Lower lobe of right lung (tissue), 2 donors: ENCODE results near the gene TIMP1. TPM values are rescaled to one million over a fixed set of nuclear protein-coding genes. Genes with fewer than 3 reads are reported as not detected.
A peak's percentile ranks its signal among the peaks of the same experiment; 100 is the strongest.

Experiments used
- ATAC-seq, 2 donors: fragments of 200-7000 bp; cut with Tn5 transposase; one replicate each; pipeline ENCODE4 v1.9.1; 2020 to 2022; ENCODE audit warnings: mild to moderate bottlenecking in 2 of 2, moderate library complexity in 2 of 2
- DNase-seq: peaks from one replicate; pipeline ENCODE4 v3.0.0-alpha.2; 2020
- H3K27ac ChIP-seq: fragments of 200-600 bp; one replicate; pipeline ENCODE4 v1.8.0; 2022
- H3K27me3 ChIP-seq: fragments of 200-600 bp; one replicate; pipeline ENCODE4 v1.8.0; 2022; ENCODE audit warnings: low read depth
- H3K36me3 ChIP-seq: fragments of 200-600 bp; one replicate; pipeline ENCODE4 v1.8.0; 2022; ENCODE audit warnings: mild to moderate bottlenecking
- H3K4me1 ChIP-seq: fragments of 200-600 bp; one replicate; pipeline ENCODE4 v1.8.0; 2022
- H3K4me3 ChIP-seq: fragments of 200-600 bp; one replicate; pipeline ENCODE4 v1.8.0; 2022; ENCODE audit warnings: mild to moderate bottlenecking
- H3K9me3 ChIP-seq: fragments of 200-600 bp; one replicate; pipeline ENCODE4 v1.8.0; 2022
- intact Hi-C: fragments of 100-400 bp; cut with DNase I; formaldehyde crosslinking; loops from one replicate; pipeline ENCODE4 v1.11.0; 2022
- total RNA-seq: library from RNA; stranded (reverse); fragmentation: NEBNext Ultra II Directional; extraction: Animal tissue kit (Norgen Biotek cat#: 25700); gene quantifications from one replicate; pipeline ENCODE4 v1.2.1, GENCODE V29; 2021
- TF ChIP-seq, protein P1 (sequence below): fragments of 200-600 bp; IDR thresholded peaks from one replicate; pipeline ENCODE4 v1.8.0; 2022; ENCODE audit warnings: antibody characterized with exemption, mild to moderate bottlenecking
- donor health status: DM: no; HTN: yes; CAD: no; lungs with severe emphysema.

The TIMP1 gene
- total RNA-seq, 1 donor from 2014 or later, result 189 TPM

- DNase-seq, result no peak
- intact Hi-C loops, result no loop called here
- H3K4me1 ChIP-seq, result no peaks in the 10 kb centered on the region
- no peaks in the 10 kb centered on the region for H3K36me3 ChIP-seq
- peak in 1 of 2 donors; percentile 4 for ATAC-seq
- TF ChIP-seq, protein P1, sequence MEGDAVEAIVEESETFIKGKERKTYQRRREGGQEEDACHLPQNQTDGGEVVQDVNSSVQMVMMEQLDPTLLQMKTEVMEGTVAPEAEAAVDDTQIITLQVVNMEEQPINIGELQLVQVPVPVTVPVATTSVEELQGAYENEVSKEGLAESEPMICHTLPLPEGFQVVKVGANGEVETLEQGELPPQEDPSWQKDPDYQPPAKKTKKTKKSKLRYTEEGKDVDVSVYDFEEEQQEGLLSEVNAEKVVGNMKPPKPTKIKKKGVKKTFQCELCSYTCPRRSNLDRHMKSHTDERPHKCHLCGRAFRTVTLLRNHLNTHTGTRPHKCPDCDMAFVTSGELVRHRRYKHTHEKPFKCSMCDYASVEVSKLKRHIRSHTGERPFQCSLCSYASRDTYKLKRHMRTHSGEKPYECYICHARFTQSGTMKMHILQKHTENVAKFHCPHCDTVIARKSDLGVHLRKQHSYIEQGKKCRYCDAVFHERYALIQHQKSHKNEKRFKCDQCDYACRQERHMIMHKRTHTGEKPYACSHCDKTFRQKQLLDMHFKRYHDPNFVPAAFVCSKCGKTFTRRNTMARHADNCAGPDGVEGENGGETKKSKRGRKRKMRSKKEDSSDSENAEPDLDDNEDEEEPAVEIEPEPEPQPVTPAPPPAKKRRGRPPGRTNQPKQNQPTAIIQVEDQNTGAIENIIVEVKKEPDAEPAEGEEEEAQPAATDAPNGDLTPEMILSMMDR, result no peak
- H3K27me3 ChIP-seq, result no peaks in the 10 kb centered on the region
- no peaks in the 10 kb centered on the region for H3K9me3 ChIP-seq
- no peak overlapping the region for H3K27ac ChIP-seq
- no peak overlapping the region for H3K4me3 ChIP-seq
Measured at GRCh38 chrX:47618923-47619485, 36.8 kb downstream of the TIMP1 start.

DNA sequence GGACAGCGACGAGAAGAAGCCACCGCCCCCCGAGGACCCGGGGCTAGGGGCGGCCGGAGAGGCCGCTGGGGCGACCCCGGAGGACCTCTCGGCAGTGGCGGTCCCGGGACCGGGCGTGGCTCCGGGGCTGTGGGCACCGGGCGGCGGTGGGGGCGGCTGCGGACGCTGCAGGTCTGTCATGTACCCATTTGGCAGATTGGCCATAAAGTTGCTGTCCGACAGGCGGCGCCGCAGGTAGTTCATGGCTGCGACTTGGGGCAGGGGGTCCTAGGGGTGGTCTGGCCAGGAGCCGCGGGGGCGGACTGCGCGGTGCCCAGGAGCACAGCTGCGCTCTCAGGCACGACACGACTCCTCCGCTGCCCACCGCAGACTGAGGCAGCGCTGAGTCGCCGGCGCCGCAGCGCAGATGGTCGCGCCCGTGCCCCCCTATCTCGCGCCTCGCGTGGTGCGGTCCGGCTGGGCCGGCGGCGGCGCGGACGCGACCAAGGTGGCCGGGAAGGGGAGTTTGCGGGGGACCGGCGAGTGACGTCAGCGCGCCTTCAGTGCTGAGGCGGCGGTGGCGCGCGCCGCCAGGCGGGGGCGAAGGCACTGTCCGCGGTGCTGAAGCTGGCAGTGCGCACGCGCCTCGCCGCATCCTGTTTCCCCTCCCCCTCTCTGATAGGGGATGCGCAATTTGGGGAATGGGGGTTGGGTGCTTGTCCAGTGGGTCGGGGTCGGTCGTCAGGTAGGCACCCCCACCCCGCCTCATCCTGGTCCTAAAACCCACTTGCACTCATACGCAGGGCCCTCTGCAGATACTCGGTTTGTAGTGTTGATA lies 37.5 kb downstream of the TIMP1 start, which contains the start of gene SYN1:
Gene SYN1, minus strand, starts transcription at position 372 of the 817 bp plus-strand sequence. Its CDS starts 129 bp downstream, at position 243.
- TF ChIP-seq, protein P1, result no peak
- Histone ChIP-seq H3K4me3 (peak within 1 kb of the TSS; percentile 33), H3K4me1 (no peaks in the 10 kb centered on the region), H3K27ac (no peak within 1 kb of the TSS), H3K36me3 (no peaks in the 10 kb centered on the region), H3K9me3 (no peaks in the 10 kb centered on the region), H3K27me3 (no peaks in the 10 kb centered on the region)
- DNase-seq (peak; percentile 85), ATAC-seq (peak; percentile 94 to 97)
- intact Hi-C loops, result no loop called here

DNA sequence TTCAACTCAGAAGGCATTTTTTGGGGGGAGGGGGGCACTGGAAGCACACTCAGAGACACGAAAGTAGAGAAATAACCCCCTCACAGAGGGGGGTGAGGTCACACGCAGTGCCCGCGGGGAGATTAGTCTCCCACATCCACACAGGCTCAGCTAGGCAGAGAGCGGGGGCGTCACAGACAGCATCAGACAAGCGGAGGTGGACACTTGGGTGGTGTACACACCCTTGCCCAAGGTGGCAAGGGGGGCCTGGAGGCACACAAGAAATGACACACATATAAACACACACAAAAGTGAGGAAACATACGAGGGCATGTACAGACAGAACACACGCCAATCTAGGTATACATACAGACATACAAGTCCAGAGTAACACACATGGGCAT lies 38.1 kb downstream of the TIMP1 start:
- H3K4me1 ChIP-seq, result no peaks in the 10 kb centered on the region
- H3K27ac ChIP-seq, result no peak overlapping the region
- H3K4me3 ChIP-seq, result no peak overlapping the region
- H3K27me3 ChIP-seq, result no peaks in the 10 kb centered on the region
- ATAC-seq (no peak), DNase-seq (no peak)
- H3K36me3 ChIP-seq, result no peaks in the 10 kb centered on the region
- no peaks in the 10 kb centered on the region for H3K9me3 ChIP-seq
- intact Hi-C loops, result no loop called here
- TF ChIP-seq, protein P1, result no peak

DNA sequence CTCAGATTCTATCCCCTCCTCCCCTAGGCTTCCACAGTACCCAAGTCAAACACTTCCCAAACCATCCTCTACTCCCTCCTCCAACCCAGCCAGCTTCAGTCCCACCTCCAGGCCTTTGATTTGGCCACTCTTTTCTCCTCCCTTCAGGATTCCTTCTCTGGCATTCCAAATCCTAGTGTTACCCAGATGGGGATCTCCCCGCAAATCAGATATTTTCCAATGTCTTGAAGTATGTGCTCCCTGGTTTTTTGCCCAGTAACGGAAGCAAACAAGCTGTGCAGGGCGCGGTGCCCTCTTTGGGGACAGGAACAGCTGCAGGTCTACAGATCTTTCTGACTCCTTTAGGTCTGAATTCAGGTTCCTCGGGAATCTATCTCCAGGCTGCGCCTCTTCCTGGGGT lies 39.6 kb downstream of the TIMP1 start:
- intact Hi-C loops, result no loop called here
- Histone ChIP-seq H3K27me3 (no peaks in the 10 kb centered on the region), H3K4me3 (no peak overlapping the region), H3K36me3 (no peaks in the 10 kb centered on the region), H3K9me3 (no peaks in the 10 kb centered on the region), H3K4me1 (no peaks in the 10 kb centered on the region), H3K27ac (no peak overlapping the region)
- DNase-seq, result no peak
- TF ChIP-seq, protein P1, result no peak
- ATAC-seq, result no peak

- TF ChIP-seq, protein P1, result no peak
- intact Hi-C loops, result no loop called here
- DNase-seq, result peak; percentile 54
- Histone ChIP-seq H3K9me3 (no peaks in the 10 kb centered on the region), H3K4me1 (no peaks in the 10 kb centered on the region), H3K36me3 (no peaks in the 10 kb centered on the region), H3K27me3 (no peaks in the 10 kb centered on the region), H3K4me3 (peak overlapping the region; percentile 28), H3K27ac (no peak overlapping the region)
- ATAC-seq, result peak; percentile 18 to 27
Measured at GRCh38 chrX:47623540-47624027, 41.3 kb downstream of the TIMP1 start.
